ENCODE results near the gene RAP1GDS1. TPM values are rescaled to one million over a fixed set of nuclear protein-coding genes. Genes with fewer than 3 reads are reported as not detected.

RAP1GDS1 gene
- total RNA-seq, 4 donors from 2014 or later = 19.4 to 38.0 (median 33.9) TPM

DNA sequence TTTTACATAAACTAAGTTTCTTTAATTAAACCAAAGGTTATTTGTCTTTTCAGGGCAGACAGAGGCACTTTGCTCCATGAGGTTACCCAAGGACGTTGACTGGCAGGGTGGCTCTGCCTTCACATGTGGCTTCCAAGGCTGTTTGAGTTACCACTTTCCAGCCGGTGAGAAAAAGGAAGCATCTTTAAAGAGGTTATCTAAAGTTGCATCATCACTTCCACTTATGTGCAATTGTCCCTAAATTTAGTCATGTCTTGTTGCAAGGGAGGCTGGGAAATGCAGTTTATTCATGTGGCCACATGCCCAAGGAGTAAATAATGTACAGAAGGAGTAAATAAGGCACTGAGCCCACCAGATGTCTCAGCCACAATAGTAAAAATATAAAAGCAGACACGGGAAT, 29.0 kb upstream of the RAP1GDS1 start:
- DNase-seq = no peak
- no peaks in the 10 kb centered on the region for H3K36me3 ChIP-seq
- no peaks in the 10 kb centered on the region for H3K4me1 ChIP-seq
- WGBS, 2 donors = 35 to 40% methylated on average over 3 of the region's 3 CpGs
- H3K4me3 ChIP-seq = no peak overlapping the region
- TF ChIP-seq, protein P1, sequence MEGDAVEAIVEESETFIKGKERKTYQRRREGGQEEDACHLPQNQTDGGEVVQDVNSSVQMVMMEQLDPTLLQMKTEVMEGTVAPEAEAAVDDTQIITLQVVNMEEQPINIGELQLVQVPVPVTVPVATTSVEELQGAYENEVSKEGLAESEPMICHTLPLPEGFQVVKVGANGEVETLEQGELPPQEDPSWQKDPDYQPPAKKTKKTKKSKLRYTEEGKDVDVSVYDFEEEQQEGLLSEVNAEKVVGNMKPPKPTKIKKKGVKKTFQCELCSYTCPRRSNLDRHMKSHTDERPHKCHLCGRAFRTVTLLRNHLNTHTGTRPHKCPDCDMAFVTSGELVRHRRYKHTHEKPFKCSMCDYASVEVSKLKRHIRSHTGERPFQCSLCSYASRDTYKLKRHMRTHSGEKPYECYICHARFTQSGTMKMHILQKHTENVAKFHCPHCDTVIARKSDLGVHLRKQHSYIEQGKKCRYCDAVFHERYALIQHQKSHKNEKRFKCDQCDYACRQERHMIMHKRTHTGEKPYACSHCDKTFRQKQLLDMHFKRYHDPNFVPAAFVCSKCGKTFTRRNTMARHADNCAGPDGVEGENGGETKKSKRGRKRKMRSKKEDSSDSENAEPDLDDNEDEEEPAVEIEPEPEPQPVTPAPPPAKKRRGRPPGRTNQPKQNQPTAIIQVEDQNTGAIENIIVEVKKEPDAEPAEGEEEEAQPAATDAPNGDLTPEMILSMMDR (IDR thresholded peaks at IDR 0.05) = no peak
- TF ChIP-seq POLR2A (IDR thresholded peaks at IDR 0.05) = no peak
- no peaks in the 10 kb centered on the region for H3K27me3 ChIP-seq
- intact Hi-C loops (cut with DNase I) = no loop called here
- no peak overlapping the region for H3K27ac ChIP-seq
- no peaks in the 10 kb centered on the region for H3K9me3 ChIP-seq

DNA sequence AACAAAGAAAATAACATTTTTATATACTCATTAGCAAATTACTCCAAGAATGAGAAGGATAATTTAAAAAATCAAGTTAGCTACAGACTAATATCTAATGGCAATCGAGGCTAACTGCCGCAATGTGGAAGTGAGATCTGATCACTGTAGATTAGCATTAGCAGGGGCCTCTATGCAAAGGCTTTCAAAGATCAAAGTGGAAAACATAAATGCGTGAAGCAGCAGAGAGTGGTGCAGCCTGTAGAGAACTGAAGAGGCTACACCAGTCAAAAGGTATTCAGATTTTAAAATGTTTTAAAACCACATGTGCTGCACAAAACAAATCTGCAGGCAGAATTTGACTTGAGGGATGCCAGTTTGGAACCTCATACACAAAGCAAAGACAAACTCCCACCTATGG, 24.0 kb upstream of the RAP1GDS1 start:
- Histone ChIP-seq H3K27ac (no peak overlapping the region), H3K27me3 (no peaks in the 10 kb centered on the region), H3K9me3 (no peaks in the 10 kb centered on the region), H3K4me3 (no peak overlapping the region), H3K36me3 (no peaks in the 10 kb centered on the region), H3K4me1 (no peaks in the 10 kb centered on the region)
- 71 to 87% methylated on average over 3 of the region's 3 CpGs for WGBS, 2 donors
- DNase-seq = no peak
- TF ChIP-seq, protein P1 (IDR thresholded peaks at IDR 0.05) = no peak
- TF ChIP-seq POLR2A (IDR thresholded peaks at IDR 0.05) = no peak
- intact Hi-C loops (cut with DNase I) = no loop called here

DNA sequence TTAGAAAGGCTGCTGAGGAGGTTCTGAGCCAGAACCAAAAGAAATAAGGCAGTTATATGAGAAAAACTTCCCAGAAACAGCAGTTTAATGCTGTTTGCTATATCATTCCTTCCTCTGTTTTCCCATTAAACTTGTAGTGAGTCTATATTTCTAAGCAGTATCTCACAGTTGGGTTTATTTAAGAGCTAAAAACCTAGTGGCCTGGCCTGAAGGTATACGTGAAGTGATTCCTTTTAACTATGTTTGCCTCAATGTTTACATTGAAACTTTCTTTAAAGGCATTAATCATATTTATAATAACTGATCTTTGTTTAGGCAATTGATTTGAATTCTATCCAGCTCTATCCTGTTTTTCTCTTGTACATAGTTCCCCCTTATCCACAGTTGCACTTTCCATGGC, 19.1 kb upstream of the RAP1GDS1 start:
- Histone ChIP-seq H3K9me3 (no peaks in the 10 kb centered on the region), H3K4me1 (no peaks in the 10 kb centered on the region), H3K27me3 (no peaks in the 10 kb centered on the region), H3K27ac (no peak overlapping the region), H3K36me3 (no peaks in the 10 kb centered on the region), H3K4me3 (no peak overlapping the region)
- DNase-seq = no peak
- TF ChIP-seq, protein P1 (IDR thresholded peaks at IDR 0.05) = no peak
- TF ChIP-seq POLR2A (IDR thresholded peaks at IDR 0.05) = no peak
- intact Hi-C loops (cut with DNase I) = no loop called here
- 67 to 68% methylated on average over 1 of the region's 1 CpG for WGBS, 2 donors

DNA sequence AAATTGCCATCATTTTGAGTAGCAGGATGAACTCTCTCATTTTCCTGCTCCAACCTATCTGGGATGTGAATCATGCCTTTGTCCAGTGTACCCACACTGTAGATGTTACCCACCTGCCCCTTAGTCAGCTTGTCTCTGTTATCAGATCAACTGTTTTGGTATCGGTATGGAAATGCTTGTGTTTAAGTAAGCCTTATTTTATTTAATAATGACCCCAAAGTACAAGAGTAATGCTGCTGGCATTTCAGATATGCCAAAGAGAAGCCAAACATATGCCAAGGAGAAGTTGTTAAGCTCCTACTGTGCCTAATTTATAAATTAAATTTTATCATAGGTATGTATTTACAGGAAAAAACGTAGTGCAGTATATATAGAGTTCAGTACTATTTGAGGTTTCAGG, 18.6 kb upstream of the RAP1GDS1 start:
- H3K9me3 ChIP-seq = no peaks in the 10 kb centered on the region
- H3K27ac ChIP-seq = no peak overlapping the region
- H3K4me1 ChIP-seq = no peaks in the 10 kb centered on the region
- WGBS, 2 donors = 64 to 75% methylated on average over 2 of the region's 2 CpGs
- no peaks in the 10 kb centered on the region for H3K36me3 ChIP-seq
- no peaks in the 10 kb centered on the region for H3K27me3 ChIP-seq
- intact Hi-C loops (cut with DNase I) = no loop called here
- H3K4me3 ChIP-seq = no peak overlapping the region
- TF ChIP-seq POLR2A (IDR thresholded peaks at IDR 0.05) = no peak
- TF ChIP-seq, protein P1 (IDR thresholded peaks at IDR 0.05) = no peak
- no peak for DNase-seq

DNA sequence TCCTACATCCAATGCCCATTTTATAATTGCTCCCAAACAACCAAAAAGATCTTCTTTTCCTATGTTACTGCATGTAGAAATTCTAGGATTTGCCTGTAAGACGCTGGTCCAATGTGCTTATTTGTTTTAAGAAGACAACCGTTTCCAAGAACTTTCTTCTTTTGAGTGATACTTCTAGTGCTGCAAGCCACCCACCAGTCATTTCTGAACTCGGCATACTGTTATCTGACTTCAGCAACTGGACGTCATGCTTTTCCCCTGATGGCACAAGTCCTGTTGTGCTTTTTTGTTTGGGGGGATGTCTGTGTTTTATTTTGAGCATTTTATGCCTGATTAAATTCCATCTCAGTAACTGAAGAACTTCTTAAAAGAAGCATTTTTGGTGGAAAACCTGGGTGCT, 16.0 kb upstream of the RAP1GDS1 start:
- TF ChIP-seq POLR2A (IDR thresholded peaks at IDR 0.05) = no peak
- TF ChIP-seq, protein P1 (IDR thresholded peaks at IDR 0.05) = no peak
- WGBS, 2 donors = 68 to 84% methylated on average over 4 of the region's 4 CpGs
- no peaks in the 10 kb centered on the region for H3K36me3 ChIP-seq
- H3K27ac ChIP-seq = no peak overlapping the region
- no peak overlapping the region for H3K4me3 ChIP-seq
- H3K4me1 ChIP-seq = no peaks in the 10 kb centered on the region
- intact Hi-C loops (cut with DNase I) = no loop called here
- no peaks in the 10 kb centered on the region for H3K27me3 ChIP-seq
- DNase-seq = no peak
- no peaks in the 10 kb centered on the region for H3K9me3 ChIP-seq
